Measurements from ENCODE around the gene ERFE. TPM values are rescaled to one million over a fixed set of nuclear protein-coding genes. Genes with fewer than 3 reads are reported as not detected.

The ERFE gene
- total RNA-seq, 1 donor from 2014 or later = not detected

DNA sequence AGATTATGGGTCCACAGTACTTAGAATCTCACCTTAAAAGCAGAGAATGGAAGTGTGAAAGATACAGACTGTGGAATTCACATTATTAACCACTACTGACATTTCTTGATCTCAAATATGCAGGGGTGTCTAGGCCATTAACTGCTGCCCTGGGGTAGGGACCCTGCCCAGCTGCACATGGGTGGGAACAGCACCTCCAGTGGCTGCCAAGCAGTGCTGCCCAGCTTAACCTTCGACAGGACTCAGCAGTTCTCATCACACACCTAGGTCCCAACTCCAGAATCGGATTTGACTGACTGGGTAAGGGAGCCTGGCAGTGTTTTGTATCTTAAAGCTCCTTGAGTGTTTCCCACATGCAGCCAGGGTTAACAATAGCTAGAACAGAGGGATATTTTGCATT lies 14.9 kb downstream of the ERFE start:
- H3K36me3 Mint-ChIP-seq (ENCODE audit: low read depth) = peaks cover 83% of the 10 kb centered on the region
- ChIA-PET CTCF (no interaction called here), POLR2A (no interaction called here)
- DNase-seq (no peak), ATAC-seq (ENCODE audit: low read depth) (no peak)
- TF ChIP-seq, protein P1, sequence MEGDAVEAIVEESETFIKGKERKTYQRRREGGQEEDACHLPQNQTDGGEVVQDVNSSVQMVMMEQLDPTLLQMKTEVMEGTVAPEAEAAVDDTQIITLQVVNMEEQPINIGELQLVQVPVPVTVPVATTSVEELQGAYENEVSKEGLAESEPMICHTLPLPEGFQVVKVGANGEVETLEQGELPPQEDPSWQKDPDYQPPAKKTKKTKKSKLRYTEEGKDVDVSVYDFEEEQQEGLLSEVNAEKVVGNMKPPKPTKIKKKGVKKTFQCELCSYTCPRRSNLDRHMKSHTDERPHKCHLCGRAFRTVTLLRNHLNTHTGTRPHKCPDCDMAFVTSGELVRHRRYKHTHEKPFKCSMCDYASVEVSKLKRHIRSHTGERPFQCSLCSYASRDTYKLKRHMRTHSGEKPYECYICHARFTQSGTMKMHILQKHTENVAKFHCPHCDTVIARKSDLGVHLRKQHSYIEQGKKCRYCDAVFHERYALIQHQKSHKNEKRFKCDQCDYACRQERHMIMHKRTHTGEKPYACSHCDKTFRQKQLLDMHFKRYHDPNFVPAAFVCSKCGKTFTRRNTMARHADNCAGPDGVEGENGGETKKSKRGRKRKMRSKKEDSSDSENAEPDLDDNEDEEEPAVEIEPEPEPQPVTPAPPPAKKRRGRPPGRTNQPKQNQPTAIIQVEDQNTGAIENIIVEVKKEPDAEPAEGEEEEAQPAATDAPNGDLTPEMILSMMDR (IDR thresholded peaks at IDR 0.05) = no peak
- no peaks in the 10 kb centered on the region for H3K4me1 Mint-ChIP-seq
- no peaks in the 10 kb centered on the region for H3K9me3 Mint-ChIP-seq
- H3K4me3 Mint-ChIP-seq = no peak overlapping the region
- H3K27ac Mint-ChIP-seq = no peak overlapping the region
- no peaks in the 10 kb centered on the region for H3K27me3 Mint-ChIP-seq
- intact Hi-C loops (cut with micrococcal nuclease) = no loop called here

DNA sequence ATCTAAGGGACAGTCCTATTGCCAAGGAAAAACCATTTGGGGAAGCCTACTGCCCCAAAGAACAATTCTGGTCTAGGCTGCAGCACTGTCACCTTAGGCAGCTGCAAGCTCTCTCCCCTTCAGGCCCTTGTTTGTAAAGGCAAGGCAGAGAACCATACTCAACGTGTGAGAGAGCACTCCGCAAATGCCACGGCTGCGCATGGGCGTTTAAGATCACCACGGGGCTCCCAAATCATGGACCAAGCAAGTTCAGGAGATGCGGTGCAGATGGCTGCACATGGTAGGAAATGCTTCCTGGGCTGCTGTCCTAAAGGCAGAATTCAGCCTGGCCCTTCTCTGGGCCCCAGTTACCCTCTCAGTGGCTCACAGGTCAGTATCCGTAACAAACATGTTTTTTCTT lies 15.5 kb downstream of the ERFE start:
- CTCF ChIA-PET = no interaction called here
- H3K36me3 Mint-ChIP-seq (ENCODE audit: low read depth) = peaks cover 86% of the 10 kb centered on the region
- DNase-seq = no peak

DNA sequence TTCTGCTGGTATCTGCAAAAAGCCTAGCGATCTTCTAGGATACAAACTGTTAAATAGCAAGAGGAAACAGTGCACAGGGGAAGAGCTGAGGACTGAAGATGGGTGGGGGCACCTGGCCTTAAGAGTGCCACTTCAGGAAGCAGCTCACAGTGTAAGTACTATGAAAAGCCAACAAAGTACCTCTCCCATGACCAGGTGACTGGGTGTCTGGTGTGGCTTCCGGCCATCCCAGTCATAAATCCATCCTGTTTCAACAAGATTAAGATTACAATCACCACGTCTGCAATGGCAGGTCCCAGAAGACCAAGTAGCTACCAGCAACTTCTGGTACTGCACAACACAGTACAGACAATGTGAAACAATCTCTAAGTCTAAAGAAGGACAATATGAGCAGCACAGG lies 15.9 kb downstream of the ERFE start:
- no peak for ATAC-seq (ENCODE audit: low read depth)
- TF ChIP-seq, protein P1 (IDR thresholded peaks at IDR 0.05) = no peak
- intact Hi-C loops (cut with micrococcal nuclease) = no loop called here
- DNase-seq = no peak
- no peaks in the 10 kb centered on the region for H3K27me3 Mint-ChIP-seq
- peaks cover 88% of the 10 kb centered on the region for H3K36me3 Mint-ChIP-seq (ENCODE audit: low read depth)
- no peaks in the 10 kb centered on the region for H3K9me3 Mint-ChIP-seq
- POLR2A ChIA-PET = no interaction called here
- H3K4me1 Mint-ChIP-seq = no peaks in the 10 kb centered on the region
- H3K4me3 Mint-ChIP-seq = no peak overlapping the region
- CTCF ChIA-PET = no interaction called here
- no peak overlapping the region for H3K27ac Mint-ChIP-seq

More for the DNA sequence above, 15.5 kb downstream of the ERFE start:
- no peaks in the 10 kb centered on the region for H3K4me1 Mint-ChIP-seq
- H3K9me3 Mint-ChIP-seq = no peaks in the 10 kb centered on the region
- H3K4me3 Mint-ChIP-seq = no peak overlapping the region
- ATAC-seq (ENCODE audit: low read depth) = no peak
- no peaks in the 10 kb centered on the region for H3K27me3 Mint-ChIP-seq
- intact Hi-C loops (cut with micrococcal nuclease) = no loop called here
- POLR2A ChIA-PET = no interaction called here
- TF ChIP-seq, protein P1 (IDR thresholded peaks at IDR 0.05) = no peak
- H3K27ac Mint-ChIP-seq = no peak overlapping the region

DNA sequence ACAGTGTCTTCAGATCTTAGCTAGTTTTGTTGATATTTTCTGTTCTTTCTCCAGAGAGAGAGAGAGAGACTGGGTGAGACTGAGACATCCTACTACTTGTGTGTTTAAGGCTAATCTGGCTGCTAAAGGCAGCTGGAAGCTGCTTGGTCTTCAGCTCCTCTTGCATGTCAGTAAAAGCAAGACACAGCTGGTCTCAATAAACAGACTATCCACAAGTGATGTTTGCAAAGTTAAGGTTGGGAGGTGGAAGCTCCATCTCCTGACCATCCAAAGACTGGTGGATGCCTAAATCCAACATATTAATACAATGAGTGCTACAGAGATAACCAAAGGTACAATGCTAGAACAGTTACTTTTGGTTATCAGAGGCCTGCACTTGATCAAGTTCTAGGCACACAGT lies 17.8 kb downstream of the ERFE start:
- CTCF ChIA-PET = no interaction called here
- POLR2A ChIA-PET = interaction anchor here (0.7 kb wide), 1 partner anchor 11 kb away, joined by 18 read pairs; no protein-coding TSS in a partner anchor

DNA sequence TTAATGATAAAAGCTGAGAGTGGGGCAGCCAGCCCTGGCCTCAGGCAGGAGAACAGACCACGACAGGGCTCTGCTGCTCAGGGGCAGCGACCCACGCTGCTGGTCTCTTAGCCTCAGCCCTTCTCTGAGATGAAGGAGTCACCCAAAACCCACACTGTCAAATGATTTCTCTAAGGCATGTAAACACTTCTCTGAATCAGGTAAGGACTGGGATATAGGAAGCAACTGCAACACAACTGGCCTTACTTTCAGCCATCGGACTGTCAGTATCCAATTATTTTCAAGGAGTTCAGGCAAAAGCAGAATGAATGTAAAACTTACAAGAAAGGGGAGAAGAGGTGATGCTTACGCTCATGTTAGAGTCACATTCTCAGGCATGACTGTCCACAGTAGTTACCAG lies 21.8 kb downstream of the ERFE start:
- Mint-ChIP-seq H3K27ac (no peak overlapping the region), H3K4me1 (no peaks in the 10 kb centered on the region), H3K36me3 (ENCODE audit: low read depth) (peaks cover 94% of the 10 kb centered on the region), H3K27me3 (no peaks in the 10 kb centered on the region), H3K4me3 (no peak overlapping the region), H3K9me3 (no peaks in the 10 kb centered on the region)
- TF ChIP-seq, protein P1 (IDR thresholded peaks at IDR 0.05) = no peak
- DNase-seq (no peak), ATAC-seq (ENCODE audit: low read depth) (no peak)
- intact Hi-C loops (cut with micrococcal nuclease) = no loop called here
- ChIA-PET POLR2A (no interaction called here), CTCF (no interaction called here)

More for the DNA sequence above, 17.8 kb downstream of the ERFE start:
- Mint-ChIP-seq H3K9me3 (no peaks in the 10 kb centered on the region), H3K27me3 (no peaks in the 10 kb centered on the region), H3K27ac (no peak overlapping the region), H3K4me3 (no peak overlapping the region), H3K36me3 (ENCODE audit: low read depth) (peaks cover 92% of the 10 kb centered on the region), H3K4me1 (no peaks in the 10 kb centered on the region)
- no peak for DNase-seq
- ATAC-seq (ENCODE audit: low read depth) = no peak
- TF ChIP-seq, protein P1 (IDR thresholded peaks at IDR 0.05) = no peak
- intact Hi-C loops (cut with micrococcal nuclease) = no loop called here
